Parathyroid adenoma (tissue), 2 donors: ENCODE results near the gene PTPRF.

Source experiments
- H2AFZ ChIP-seq: fragments of 300-600 bp; sonication (generic); one replicate; pipeline ENCODE4 v1.7.0; 2017; ENCODE audit warnings: antibody characterized with exemption, mild to moderate bottlenecking
- H3K27ac ChIP-seq: fragments of 300-600 bp; sonication (generic); one replicate; pipeline ENCODE4 v1.7.0; 2017
- H3K27me3 ChIP-seq: fragments of 300-600 bp; sonication (generic); one replicate; pipeline ENCODE4 v1.7.0; 2017; ENCODE audit warnings: low read length; ENCODE audit not compliant: control insufficient read depth, insufficient read depth
- H3K36me3 ChIP-seq: fragments of 300-600 bp; sonication (generic); one replicate; pipeline ENCODE4 v1.7.0; 2017; ENCODE audit warnings: low read length; ENCODE audit not compliant: control insufficient read depth, insufficient read depth
- H3K4me1 ChIP-seq: fragments of 300-600 bp; sonication (generic); one replicate; pipeline ENCODE4 v1.7.0; 2017; ENCODE audit warnings: control low read depth
- H3K4me2 ChIP-seq: fragments of 300-600 bp; sonication (generic); one replicate; pipeline ENCODE4 v1.7.0; 2017; ENCODE audit warnings: low read length
- H3K4me3 ChIP-seq: fragments of 300-600 bp; sonication (generic); one replicate; pipeline ENCODE4 v1.7.0; 2017; ENCODE audit warnings: low read depth, low read length
- H3K79me2 ChIP-seq: fragments of 300-600 bp; sonication (generic); one replicate; pipeline ENCODE4 v1.7.0; 2017; ENCODE audit warnings: control low read depth
- H3K9ac ChIP-seq: fragments of 300-600 bp; sonication (generic); one replicate; pipeline ENCODE4 v1.7.0; 2017; ENCODE audit warnings: mild to moderate bottlenecking
- H3K9me3 ChIP-seq: fragments of 300-600 bp; sonication (generic); one replicate; pipeline ENCODE4 v1.7.0; 2017; ENCODE audit warnings: low read length; ENCODE audit not compliant: control insufficient read depth
- CTCF ChIP-seq: fragments of 300-600 bp; sonication (generic); IDR thresholded peaks from one replicate; pipeline ENCODE4 v1.7.0; 2017; ENCODE audit warnings: antibody characterized with exemption, mild to moderate bottlenecking
- donor health status: primary hyperparathyroidism.

The PTPRF gene

GRCh38 chr1:43617668-43618067, 87.0 kb downstream of the PTPRF start:
- Histone ChIP-seq H3K9me3 (no peaks in the 10 kb centered on the region), H3K36me3 (no peaks in the 10 kb centered on the region), H2AFZ (no peak overlapping the region), H3K4me1 (no peaks in the 10 kb centered on the region), H3K79me2 (no peaks in the 10 kb centered on the region), H3K4me2 (no peak overlapping the region), H3K4me3 (no peak overlapping the region), H3K9ac (no peak overlapping the region), H3K27me3 (no peaks in the 10 kb centered on the region), H3K27ac (no peak overlapping the region)
- no peak for TF ChIP-seq CTCF

- Histone ChIP-seq H3K9me3 (no peaks in the 10 kb centered on the region), H3K4me2 (no peak overlapping the region), H2AFZ (no peak overlapping the region), H3K36me3 (no peaks in the 10 kb centered on the region), H3K27me3 (no peaks in the 10 kb centered on the region), H3K79me2 (no peaks in the 10 kb centered on the region), H3K9ac (no peak overlapping the region), H3K27ac (no peak overlapping the region), H3K4me1 (no peaks in the 10 kb centered on the region), H3K4me3 (no peak overlapping the region)
- no peak for TF ChIP-seq CTCF
Measured at GRCh38 chr1:43618521-43619313, 88.0 kb downstream of the PTPRF start.

- no peaks in the 10 kb centered on the region for H3K27me3 ChIP-seq
- H2AFZ ChIP-seq, result no peak overlapping the region
- H3K9ac ChIP-seq, result no peak overlapping the region
- no peaks in the 10 kb centered on the region for H3K79me2 ChIP-seq
- H3K4me1 ChIP-seq, result no peaks in the 10 kb centered on the region
- H3K36me3 ChIP-seq, result no peaks in the 10 kb centered on the region
- no peak for TF ChIP-seq CTCF
- no peak overlapping the region for H3K4me3 ChIP-seq
- H3K27ac ChIP-seq, result no peak overlapping the region
- H3K9me3 ChIP-seq, result no peaks in the 10 kb centered on the region
- no peak overlapping the region for H3K4me2 ChIP-seq
Measured at GRCh38 chr1:43619314-43619790, 88.7 kb downstream of the PTPRF start.

GRCh38 chr1:43619996-43620920, 89.6 kb downstream of the PTPRF start:
- Histone ChIP-seq H2AFZ (no peak overlapping the region), H3K9me3 (no peaks in the 10 kb centered on the region), H3K9ac (no peak overlapping the region), H3K4me3 (no peak overlapping the region), H3K79me2 (no peaks in the 10 kb centered on the region), H3K4me2 (no peak overlapping the region), H3K27ac (no peak overlapping the region), H3K27me3 (no peaks in the 10 kb centered on the region), H3K4me1 (no peaks in the 10 kb centered on the region), H3K36me3 (no peaks in the 10 kb centered on the region)
- TF ChIP-seq CTCF, result no peak
